T-helper 9 cell (primary cell): ENCODE data around the gene SELENOO.

Experiments used
- DNase-seq: peaks from one replicate; pipeline ENCODE4 v3.0.0-alpha.2; 2020

The SELENOO gene

GRCh38 chr22:50256258-50256862, 55.5 kb downstream of the SELENOO start:
- no peak for DNase-seq

- no peak for DNase-seq
Measured at GRCh38 chr22:50257041-50257440, 56.2 kb downstream of the SELENOO start.

GRCh38 chr22:50257451-50258360, 56.9 kb downstream of the SELENOO start:
- DNase-seq, result no peak

- no peak for DNase-seq
Measured at GRCh38 chr22:50258361-50259292, 57.8 kb downstream of the SELENOO start.

- no peak for DNase-seq
Measured at GRCh38 chr22:50259302-50259701, 58.5 kb downstream of the SELENOO start.

- DNase-seq, result no peak
Measured at GRCh38 chr22:50260434-50260800, 59.6 kb downstream of the SELENOO start.

GRCh38 chr22:50260801-50261614, 60.2 kb downstream of the SELENOO start:
- no peak for DNase-seq

GRCh38 chr22:50261615-50262459, 61.0 kb downstream of the SELENOO start, which contains the start of gene MAPK12:
Gene MAPK12, minus strand, starts transcription at chr22:50261683. Its CDS starts 174 bp downstream, at chr22:50261509.
- no peak for DNase-seq

GRCh38 chr22:50262460-50262911, 61.7 kb downstream of the SELENOO start:
- no peak for DNase-seq

- DNase-seq, result no peak
Measured at GRCh38 chr22:50262973-50263617, 62.3 kb downstream of the SELENOO start.

GRCh38 chr22:50264104-50264745, 63.4 kb downstream of the SELENOO start:
- DNase-seq, result no peak

GRCh38 chr22:50264946-50265669, 64.3 kb downstream of the SELENOO start:
- DNase-seq, result no peak

GRCh38 chr22:50266994-50267393, 66.2 kb downstream of the SELENOO start:
- no peak for DNase-seq
